DMS153 (cell line): ENCODE results near the gene CSH1.
"Not testable (repeated sequence)": the region's sequence is repeated elsewhere in the genome, so short reads cannot be mapped to it uniquely, and the experiment has no call there.

Experiments used
- DNase-seq: peaks from one replicate; lab custom pipeline; 2025; lab: John Stamatoyannopoulos, UW

The CSH1 gene

DNA sequence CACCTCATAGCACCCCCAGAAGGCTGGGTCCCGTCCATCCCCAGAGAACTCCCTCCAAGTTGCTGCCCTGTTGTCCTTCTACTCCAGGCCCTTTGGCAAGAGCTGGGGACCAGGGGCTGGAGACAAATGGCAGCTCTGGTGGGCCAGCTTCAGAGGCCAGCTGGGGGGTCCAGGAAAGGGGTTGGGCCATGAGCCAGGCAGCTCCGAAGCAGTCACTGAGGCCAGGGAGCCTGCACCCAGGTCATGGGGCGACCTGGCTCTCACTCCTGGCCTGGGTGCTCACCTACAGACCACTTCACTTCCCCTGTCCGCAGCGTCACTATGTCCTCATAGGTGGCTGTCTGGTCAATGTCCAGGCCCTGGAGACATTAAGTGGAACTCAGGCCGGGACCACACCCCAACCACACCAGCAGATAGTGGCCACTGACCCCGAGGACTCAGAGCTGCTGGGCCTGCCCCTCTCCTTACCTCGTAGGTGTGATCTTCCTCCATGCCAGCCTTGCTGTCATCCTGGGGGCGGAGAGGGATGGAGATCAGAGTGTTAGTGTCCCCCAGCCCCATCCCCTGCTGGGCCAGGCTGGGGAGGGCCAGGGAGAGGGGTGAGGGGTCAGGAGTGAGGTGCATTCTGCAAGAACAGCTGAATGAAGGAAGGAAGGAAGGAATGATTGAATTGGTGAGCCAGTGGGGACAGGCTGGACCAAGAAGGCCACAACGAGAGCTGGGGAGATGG is 32.8 kb upstream of the CSH1 start:
- no peak for DNase-seq

DNA sequence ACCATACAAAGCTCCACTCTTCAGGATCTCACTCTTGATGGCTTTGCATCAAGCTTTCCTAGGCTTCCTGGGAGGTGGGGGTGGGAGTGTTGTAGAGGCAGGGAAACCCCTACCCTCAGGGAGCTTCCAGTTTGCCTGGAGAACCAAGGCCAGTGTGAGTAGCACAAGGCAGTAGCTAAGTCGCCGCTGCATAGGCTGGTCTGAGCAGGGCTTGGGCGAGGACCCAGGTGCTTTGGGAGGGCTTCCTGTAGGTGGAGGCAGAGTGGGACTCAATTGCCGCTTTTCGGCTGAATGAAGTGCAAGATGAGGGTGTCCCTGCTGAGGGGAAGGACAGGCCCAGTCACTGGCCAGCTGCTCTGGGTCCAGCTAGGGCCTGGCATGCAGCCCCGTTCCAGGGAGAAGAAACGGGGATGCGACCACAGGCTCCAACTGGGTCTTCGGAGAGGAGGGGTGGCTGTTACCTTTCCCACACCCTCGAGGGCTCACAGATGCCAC is 31.8 kb upstream of the CSH1 start:
- no peak for DNase-seq

DNA sequence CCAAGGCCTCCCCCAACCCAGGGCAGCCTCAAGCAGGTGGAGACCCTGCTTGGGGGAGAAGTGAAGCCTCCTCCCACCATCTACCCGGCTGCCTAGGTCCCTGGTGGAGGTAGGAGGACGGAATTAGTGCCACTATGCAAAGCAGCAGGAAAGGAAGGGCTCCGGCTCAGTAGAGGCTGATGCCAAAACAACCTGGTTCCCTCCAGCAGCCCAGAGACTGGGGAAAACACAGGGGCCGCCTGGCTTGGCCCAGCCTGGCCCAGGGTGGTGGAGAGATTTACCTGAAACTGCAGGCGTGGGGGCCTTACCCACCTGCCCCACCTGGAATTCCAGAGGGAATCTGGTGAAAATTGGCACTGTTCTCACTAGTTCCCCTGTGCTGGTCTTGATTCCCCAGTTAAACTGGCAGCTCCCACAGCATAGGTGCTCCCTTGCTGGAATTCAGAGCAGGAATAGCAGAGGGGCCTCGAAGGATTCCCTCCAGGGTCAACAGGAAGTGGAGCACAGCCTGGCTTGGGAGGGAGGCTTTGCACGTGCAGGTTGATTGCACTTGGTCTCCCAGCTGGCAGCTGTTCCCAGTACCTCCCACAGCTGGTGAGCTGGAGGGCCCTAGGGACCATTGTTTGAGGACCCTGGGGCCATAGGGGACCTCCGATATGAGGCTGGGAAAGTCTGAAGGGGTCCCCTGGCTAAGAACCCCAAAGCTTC is 31.2 kb upstream of the CSH1 start:
- no peak for DNase-seq

DNA sequence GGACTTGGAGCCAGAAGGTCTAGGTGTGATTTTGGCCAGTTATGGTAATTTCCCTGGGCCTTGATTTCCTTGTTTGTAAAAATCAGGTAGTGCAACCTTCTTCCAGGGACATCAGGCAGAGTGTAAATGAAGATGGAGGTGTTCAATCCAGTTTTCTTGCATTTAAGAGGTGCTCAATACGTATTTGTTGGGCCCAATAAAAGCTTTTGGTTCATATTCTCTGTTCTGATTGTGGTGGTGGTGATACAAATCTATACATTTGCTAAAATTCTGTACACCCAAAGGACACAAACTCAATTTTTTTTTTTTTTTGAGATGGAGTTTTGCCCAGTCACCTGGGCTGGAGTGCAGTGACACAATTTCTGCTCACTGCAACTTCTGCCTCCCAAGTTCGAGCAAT is 29.8 kb upstream of the CSH1 start:
- no peak for DNase-seq

DNA sequence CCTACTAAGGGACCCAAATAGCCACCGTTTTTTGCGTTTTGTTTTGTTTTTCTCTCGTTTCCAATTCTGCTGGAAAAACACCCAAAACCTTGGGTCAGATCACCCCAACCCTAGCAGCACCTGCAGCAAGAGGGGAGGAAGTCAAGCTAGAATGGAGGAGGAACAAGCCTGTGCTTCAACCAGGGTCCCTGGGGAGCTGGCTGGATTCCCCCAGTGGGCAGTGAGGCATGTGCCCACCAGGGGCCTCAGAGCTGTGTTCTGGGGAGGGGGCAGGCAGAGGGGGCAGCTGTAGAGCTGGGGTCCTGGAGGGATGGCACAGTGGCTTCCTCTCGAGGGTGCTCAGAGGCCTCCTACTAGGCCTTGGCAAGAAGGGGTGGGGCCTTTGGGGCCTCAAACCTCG is 29.2 kb upstream of the CSH1 start:
- DNase-seq = no peak

DNA sequence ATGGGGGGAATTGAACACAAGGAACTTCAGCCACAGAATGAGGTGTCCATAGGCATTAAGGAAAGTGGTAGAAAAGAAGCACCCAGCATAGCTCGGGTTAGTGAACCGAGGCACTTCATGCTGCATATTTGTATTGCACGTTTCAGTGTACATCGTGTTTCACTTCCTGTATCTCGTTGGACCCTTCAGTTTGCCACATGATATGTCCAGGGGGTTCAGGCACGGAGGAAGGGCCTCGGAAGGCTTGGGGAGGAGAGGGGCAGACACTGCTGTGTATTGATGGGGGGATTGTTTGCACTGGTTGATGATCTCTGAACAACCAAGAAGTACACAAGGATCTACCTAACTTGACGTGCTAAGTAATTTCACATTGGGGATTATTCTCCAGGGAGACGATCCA is 26.0 kb upstream of the CSH1 start:
- DNase-seq = not testable (repeated sequence)

DNA sequence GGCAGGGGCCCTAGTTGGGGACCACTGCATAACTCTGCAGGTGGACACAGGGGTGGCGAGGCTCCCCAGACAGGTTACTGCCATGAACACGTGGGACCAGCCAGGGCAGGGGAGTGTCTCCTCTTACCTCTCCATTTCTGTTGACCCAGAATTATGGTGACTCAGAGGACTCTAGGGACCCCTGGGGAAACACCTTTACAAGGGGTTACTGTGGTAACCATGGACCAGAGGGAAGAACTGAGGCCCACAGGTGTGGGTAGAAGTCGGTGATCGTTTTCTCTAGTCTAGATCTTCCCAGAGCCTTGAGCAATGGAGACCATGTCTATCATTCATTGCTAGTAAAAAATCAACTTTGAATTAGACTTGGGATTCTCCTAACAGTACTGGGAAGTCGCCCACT is 24.4 kb upstream of the CSH1 start:
- not testable (repeated sequence) for DNase-seq

DNA sequence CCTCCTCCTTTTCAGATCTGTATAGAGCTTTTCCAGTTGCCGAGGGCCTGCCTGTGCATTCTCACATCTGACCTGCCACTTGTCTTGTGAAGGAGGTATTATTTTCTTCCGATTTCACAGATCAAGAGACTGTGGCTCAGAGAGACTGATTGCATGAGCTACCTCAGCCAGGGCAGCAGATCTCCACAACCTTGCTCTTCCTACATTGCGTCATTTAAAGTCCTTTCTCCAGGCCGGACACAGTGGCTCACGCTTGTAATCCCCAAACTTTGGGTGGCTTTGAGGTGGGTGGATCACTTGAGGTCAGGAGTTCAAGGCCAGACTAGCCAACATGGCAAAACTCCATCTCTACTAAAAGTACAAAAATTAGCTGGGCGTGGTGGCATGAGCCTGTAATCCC is 23.7 kb upstream of the CSH1 start:
- not testable (repeated sequence) for DNase-seq

DNA sequence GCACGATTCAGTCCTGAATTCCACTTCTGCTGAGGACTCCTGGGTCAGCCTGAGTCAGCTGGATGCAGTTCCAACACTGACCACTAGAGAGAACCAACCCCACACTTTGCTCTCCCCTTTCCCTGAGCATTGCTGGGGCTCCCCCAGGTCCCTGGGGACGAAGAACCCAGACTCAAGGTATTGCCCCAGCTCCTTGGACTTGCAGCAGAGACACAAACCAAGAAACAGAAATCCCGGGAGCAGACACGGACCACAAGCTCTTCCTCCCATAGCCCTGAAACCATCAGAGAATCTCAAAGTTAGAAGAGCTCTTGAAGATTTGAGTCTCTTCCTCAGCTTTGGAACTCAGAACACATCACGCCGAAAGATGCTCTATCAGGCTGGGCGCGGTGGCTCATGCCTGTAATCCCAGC is 22.9 kb upstream of the CSH1 start:
- no peak for DNase-seq

DNA sequence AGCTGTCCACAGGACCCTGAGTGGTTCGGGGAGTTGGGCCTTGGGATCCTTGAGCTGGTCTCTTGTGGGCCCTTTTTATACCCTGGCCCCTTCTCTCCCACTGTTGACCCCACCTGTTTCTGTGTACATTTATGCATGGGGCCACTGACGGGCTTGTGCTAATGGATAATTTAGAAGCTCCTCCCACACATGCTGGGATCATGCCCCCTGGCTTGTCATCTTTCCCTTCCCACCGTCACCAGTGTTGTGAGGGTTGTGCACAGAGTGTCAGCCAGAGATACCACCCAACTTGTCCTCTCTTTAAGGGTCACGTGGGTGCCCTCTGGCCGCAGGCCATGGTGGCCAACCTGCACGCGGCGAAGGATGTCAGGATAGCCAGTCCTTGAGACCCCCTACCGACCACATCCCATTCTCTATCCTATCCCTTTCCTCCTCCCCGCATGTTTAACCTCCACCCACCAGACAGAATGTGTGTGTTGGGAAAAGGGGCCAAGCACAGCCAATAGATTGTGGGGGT is 22.5 kb upstream of the CSH1 start, which contains the start of gene GH1:
Gene GH1, minus strand, starts transcription at position 51 of the 517 bp plus-strand sequence. CDS start 63 bp downstream, outside the sequence.
- not testable (repeated sequence) for DNase-seq

DNA sequence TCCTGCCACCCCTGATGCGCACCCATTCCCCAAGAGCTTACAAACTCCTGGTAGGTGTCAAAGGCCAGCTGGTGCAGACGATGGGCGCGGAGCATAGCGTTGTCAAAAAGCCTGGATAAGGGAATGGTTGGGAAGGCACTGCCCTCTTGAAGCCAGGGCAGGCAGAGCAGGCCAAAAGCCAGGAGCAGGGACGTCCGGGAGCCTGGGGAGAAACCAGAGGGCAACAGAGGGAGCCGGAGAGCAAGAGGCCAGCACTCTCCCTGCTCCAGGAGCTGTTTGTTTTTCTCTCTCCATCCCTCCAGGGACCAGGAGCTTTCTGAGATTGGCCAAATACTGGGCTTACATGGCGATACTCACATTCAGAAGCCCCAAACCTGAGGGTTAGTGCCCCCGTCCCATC is 21.9 kb upstream of the CSH1 start:
- DNase-seq = no peak

DNA sequence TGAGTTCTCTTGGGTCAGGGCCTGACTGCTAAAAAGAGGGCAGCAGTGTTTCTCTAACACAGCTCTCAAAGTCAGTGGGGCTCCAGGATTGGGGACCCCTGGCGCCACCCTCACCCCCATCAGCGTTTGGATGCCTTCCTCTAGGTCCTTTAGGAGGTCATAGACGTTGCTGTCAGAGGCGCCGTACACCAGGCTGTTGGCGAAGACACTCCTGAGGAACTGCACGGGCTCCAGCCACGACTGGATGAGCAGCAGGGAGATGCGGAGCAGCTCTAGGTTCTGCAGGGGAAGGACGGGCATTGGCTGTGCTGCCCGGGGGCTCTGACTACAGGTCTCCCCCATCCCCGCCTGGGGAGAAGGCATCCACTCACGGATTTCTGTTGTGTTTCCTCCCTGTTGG is 21.3 kb upstream of the CSH1 start:
- no peak for DNase-seq

DNA sequence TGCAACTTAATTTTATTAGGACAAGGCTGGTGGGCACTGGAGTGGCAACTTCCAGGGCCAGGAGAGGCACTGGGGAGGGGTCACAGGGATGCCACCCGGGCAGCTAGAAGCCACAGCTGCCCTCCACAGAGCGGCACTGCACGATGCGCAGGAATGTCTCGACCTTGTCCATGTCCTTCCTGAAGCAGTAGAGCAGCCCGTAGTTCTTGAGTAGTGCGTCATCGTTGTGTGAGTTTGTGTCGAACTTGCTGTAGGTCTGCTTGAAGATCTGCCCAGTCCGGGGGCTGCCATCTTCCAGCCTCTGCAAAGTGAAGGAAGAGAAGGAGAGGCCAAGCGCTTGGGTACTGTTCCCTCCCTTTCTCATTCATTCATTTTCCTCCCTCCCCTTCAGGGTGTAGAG is 20.8 kb upstream of the CSH1 start:
- not testable (repeated sequence) for DNase-seq

DNA sequence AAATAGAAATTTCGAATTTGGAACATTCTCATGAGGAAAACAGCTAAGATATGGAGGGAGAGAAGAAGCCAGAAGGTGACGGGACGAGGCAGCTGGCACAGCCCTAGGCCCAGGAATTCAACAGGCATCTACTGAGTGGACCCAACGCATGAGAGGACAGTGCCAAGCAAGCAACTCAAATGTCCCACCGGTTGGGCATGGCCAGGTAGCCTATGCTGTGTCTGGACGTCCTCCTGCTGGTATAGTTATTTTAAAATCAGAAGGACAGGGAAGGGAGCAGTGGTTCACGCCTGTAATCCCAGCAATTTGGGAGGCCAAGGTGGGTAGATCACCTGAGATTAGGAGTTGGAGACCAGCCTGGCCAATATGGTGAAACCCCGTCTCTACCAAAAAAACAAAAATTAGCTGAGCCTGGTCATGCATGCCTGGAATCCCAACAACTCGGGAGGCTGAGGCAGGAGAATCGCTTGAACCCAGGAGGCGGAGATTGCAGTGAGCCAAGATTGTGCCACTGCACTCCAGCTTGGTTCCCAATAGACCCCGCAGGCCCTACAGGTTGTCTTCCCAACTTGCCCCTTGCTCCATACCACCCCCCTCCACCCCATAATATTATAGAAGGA is 20.3 kb upstream of the CSH1 start:
- DNase-seq = no peak

DNA sequence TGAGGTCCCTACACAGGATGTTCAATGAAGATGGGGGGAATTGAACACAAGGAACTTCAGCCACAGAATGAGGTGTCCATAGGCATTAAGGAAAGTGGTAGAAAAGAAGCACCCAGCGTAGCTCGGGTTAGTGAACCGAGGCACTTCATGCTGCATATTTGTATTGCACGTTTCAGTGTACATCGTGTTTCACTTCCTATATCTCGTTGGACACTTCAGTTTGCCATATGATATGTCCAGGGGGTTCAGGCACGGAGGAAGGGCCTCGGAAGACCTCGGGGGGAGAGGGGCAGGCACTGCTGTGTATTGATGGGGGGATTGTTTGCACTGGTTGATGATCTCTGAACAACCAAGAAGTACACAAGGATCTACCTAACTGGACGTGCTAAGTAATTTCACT is 19.4 kb upstream of the CSH1 start:
- DNase-seq = not testable (repeated sequence)

DNA sequence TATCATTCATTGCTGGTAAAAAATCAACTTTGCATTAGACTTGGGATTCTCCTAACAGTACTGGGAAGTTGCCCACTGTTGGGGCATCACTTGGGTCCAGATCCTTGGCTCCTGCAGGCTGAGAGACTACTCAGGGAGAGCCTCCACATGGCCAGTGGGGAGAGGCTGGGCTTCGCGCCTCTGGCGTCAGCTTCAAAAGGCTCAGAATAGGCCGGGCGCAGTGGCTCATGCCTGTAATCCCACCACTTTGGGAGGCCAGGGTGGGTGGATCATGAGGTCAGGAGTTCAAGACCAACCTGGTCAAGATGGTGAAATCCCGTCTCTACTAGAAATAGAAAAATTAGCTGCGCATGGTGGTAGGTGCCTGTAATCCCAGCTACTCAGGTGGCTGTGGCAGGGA is 18.1 kb upstream of the CSH1 start:
- no peak for DNase-seq

DNA sequence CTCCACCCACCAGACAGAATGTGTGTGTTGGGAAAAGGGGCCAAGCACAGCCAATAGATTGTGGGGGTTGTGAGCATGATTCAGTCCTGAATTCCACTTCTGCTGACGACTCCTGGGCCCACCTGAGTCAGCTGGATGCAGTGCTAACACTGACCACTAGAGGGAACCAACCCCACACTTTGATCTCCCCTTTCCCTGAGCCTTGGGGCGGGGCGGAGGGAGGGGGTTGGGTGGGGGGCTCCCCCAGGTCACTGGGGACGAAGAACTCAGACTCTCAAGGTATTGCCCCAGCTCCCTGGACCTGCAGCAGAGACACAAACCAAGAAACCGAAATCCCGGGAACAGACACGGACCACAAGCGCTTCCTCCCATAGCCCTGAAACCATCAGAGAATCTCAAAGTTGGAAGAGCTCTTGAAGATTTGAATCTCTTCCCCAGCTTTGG is 15.3 kb upstream of the CSH1 start:
- no peak for DNase-seq

DNA sequence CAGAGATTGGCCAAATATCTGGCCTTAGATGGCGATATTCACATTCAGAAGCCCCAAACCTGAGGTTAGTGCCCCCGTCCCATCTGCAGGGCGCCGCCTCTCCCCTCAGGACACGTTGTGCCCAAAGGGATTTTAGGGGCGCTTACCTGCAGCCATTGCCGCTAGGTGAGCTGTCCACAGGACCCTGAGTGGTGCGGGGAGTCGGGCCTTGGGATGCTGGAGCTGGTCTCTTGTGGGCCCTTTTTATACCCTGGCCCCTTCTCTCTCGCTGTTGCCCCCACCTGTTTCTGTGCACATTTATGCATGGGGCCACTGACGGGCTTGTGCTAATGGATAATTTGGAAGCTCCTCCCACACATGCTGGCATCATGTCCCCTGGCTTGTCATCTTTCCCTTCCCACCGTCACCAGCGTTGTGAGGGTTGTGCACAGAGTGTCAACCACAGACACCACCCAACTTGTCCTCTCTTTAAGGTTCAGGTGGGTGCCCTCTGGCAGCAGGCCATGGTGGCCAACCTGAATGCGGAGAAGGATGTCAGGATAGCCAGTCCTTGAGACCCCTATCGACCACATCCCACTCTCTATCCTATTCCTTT is 14.8 kb upstream of the CSH1 start, which contains the start of gene CSHL1:
Gene CSHL1, minus strand, starts transcription at position 218 of the 595 bp plus-strand sequence. Its CDS starts 62 bp downstream, at position 156.
- DNase-seq = no peak

DNA sequence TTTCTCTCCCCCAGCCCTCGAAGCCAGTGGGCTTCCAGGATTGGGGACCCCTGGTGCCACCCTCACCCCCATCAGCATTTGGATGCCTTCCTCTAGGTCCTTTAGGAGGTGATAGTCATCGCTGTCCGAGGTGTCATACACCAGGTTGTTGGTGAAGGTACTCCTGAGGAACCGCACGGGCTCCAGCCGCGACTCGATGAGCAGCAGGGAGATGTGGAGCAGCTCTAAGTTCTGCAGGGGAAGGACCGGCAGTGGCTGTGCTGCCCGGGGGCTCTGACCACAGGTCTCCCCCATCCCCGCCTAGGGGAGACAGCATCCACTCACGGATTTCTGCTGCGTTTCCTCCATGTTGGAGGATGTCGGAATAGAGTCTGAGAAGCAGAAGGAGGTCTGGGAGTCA is 13.7 kb upstream of the CSH1 start:
- no peak for DNase-seq

DNA sequence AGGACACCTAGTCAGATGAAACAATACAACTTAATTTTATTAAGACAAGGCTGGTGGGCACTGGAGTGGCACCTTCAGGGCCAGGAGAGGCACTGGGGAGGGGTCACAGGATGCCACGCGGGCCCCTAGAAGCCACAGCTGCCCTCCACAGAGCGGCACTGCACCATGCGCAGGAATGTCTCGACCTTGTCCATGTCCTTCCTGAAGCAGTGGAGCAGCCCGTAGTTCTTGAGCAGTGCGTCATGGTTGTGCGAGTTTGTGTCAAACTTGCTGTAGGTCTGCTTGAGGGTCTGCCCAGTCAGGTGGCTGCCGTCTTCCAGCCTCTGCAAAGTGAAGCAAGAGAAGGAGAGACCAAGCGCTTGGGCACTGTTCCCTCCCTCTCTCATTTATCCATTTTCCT is 13.2 kb upstream of the CSH1 start:
- not testable (repeated sequence) for DNase-seq

DNA sequence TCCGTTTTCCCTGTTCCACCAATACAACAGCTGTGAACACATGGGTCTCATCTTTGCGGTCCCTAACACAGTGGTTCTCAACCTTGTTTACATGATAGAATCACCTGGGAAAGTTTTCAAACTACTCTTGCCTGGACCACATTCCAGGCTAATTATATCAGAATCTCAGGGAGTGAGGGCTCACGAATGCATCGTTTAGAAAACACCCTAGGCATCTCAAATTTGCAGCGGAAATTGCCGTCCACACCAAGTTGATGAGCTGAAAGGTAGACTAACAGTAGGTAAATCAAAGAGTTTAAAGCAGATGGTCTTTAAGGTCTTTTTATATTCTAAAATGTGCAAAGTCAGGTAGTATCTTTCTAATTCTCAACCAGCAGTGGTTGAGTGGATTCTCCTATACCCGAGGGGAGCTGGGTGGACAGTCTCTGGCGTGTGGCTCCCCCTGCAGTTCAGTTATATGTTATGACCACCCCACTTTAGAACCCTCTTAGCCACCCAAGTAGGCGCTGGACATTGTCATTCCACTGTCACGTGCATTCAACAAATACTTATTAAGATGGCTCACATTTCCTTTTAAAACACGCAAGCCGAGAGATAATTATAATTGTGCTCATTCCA is 10.9 kb upstream of the CSH1 start:
- DNase-seq = not testable (repeated sequence)

DNA sequence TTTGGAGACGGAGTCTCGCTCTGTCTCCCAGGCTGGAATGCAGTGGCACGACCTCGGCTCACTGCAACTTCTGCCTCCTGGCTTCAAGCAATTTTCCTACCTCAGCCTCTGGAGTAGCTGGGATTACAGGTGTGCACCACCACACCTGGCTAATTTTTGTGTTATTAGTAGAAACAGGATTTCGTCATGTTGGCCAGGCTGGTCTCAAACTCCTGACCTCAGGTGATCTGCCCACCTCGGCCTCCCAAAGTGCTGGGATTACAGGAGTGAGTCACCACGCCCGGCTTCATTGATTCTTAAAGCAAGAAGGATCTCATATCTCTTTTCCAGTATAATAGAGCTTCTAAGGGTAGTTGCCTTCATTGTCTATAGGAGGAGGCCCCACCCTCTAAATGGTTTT is 8.4 kb upstream of the CSH1 start:
- DNase-seq = not testable (repeated sequence)
